Natural killer cell (primary cell): ENCODE data around the gene IKZF4. TPM values are rescaled to one million over a fixed set of nuclear protein-coding genes. Genes with fewer than 3 reads are reported as not detected.
A peak's percentile ranks its signal among the peaks of the same experiment; 100 is the strongest.
"Not testable (repeated sequence)": the region's sequence is repeated elsewhere in the genome, so short reads cannot be mapped to it uniquely, and the experiment has no call there.

Source experiments
- ATAC-seq, 3 donors: fragments of 150-1000 bp in 2 of 3; fragments of 200-7000 bp in 1 of 3; cut with Tn5 transposase; 1 replicate in 1 of 3; 2 replicates in 2 of 3; pipeline ENCODE4 v1.10.0; 2021; ENCODE audit warnings: mild to moderate bottlenecking in 2 of 3, moderate library complexity in 2 of 3
- DNase-seq, 2 donors: peaks; one replicate each; pipeline versions ENCODE4 v3.0.0 to v3.0.0-alpha.2; 2013 to 2021; ENCODE audit warnings: mixed read lengths in 1 of 2
- H3K27ac ChIP-seq: one replicate; pipeline ENCODE4 v1.5.1; 2013; ENCODE audit warnings: mild to moderate bottlenecking, low read length
- H3K27me3 ChIP-seq: one replicate; pipeline ENCODE4 v1.6.1; 2013; ENCODE audit warnings: low read length; ENCODE audit not compliant: control insufficient read depth, insufficient read depth
- H3K36me3 ChIP-seq: one replicate; pipeline ENCODE4 v1.6.1; 2013; ENCODE audit warnings: low read length; ENCODE audit not compliant: control insufficient read depth, insufficient read depth
- H3K4me1 ChIP-seq: one replicate; pipeline ENCODE4 v1.6.1; 2013; ENCODE audit warnings: low read length; ENCODE audit not compliant: control insufficient read depth, insufficient read depth
- H3K4me3 ChIP-seq: one replicate; pipeline ENCODE4 v1.5.1; 2013; ENCODE audit warnings: low read length
- H3K9me3 ChIP-seq: one replicate; pipeline ENCODE4 v1.6.1; 2013; ENCODE audit warnings: low read length; ENCODE audit not compliant: control insufficient read depth, insufficient read depth
- H3K27ac Mint-ChIP-seq, 2 donors: one replicate each; pipeline ENCODE4 v1.8.0; 2022; ENCODE audit warnings: mild to moderate bottlenecking in 2 of 2, mixed read lengths in 2 of 2, moderate library complexity in 1 of 2
- H3K27me3 Mint-ChIP-seq, 2 donors: one replicate each; pipeline ENCODE4 v1.8.0; 2022; ENCODE audit warnings: low read depth in 2 of 2, mixed read lengths in 2 of 2
- H3K36me3 Mint-ChIP-seq: one replicate; pipeline ENCODE4 v1.8.0; 2022; ENCODE audit warnings: mixed read lengths
- H3K4me1 Mint-ChIP-seq, 2 donors: one replicate each; pipeline ENCODE4 v1.8.0; 2022; ENCODE audit warnings: mixed read lengths in 2 of 2
- H3K4me3 Mint-ChIP-seq: one replicate; pipeline ENCODE4 v1.8.0; 2022; ENCODE audit warnings: mild to moderate bottlenecking, moderate library complexity, mixed read lengths
- H3K9me3 Mint-ChIP-seq, 2 donors: one replicate each; pipeline ENCODE4 v1.8.0; 2022; ENCODE audit warnings: mixed read lengths in 2 of 2
- CTCF ChIP-seq: fragments of 200-600 bp; IDR thresholded peaks from one replicate; pipeline ENCODE4 v1.8.0; 2022; ENCODE audit warnings: antibody characterized with exemption
- WGBS: methylation state at CpG from one replicate; pipeline ENCODE4 v1.1.7; 2013; ENCODE audit warnings: missing lambda C conversion rate; ENCODE audit not compliant: insufficient coverage; 5-methylcytosine and 5-hydroxymethylcytosine counted together
- intact Hi-C: fragments of 100-400 bp; cut with micrococcal nuclease; formaldehyde crosslinking; loops from one replicate; pipeline ENCODE4 v1.14.2; 2022
- total RNA-seq, 4 donors: library from RNA; stranded (reverse); fragments of 120-200 nt in 1 of 4; gene quantifications; one replicate each; pipeline versions ENCODE4 v1.2.3 to v1.2.4, GENCODE V29; 2013 to 2022

The IKZF4 gene
- total RNA-seq, 3 donors from 2014 or later (not counting 1 experiment from before 2014, with no cell fraction given): 4.4 to 5.5 (median 5.5) TPM

GRCh38 chr12:55978393-55978792, 42.5 kb upstream of the IKZF4 start:
- H3K36me3 ChIP-seq: peaks cover 12% of the 10 kb centered on the region
- peaks cover 31 to 34% of the 10 kb centered on the region in 2 donors for H3K4me1 Mint-ChIP-seq
- no peaks in the 10 kb centered on the region for H3K9me3 ChIP-seq
- H3K4me1 ChIP-seq: peaks cover 6% of the 10 kb centered on the region
- no peak for TF ChIP-seq CTCF
- H3K9me3 Mint-ChIP-seq: no peaks in the 10 kb centered on the region
- ATAC-seq: no peak
- no peak overlapping the region for H3K27ac Mint-ChIP-seq
- H3K27me3 Mint-ChIP-seq: no peaks in the 10 kb centered on the region
- no peak for DNase-seq
- H3K4me3 Mint-ChIP-seq: no peak overlapping the region
- intact Hi-C loops: no loop called here
- H3K27ac ChIP-seq: no peak overlapping the region
- 92% methylated on average over 7 of the region's 7 CpGs for whole genome bisulfite sequencing
- no peaks in the 10 kb centered on the region for H3K27me3 ChIP-seq
- no peaks in the 10 kb centered on the region for H3K36me3 Mint-ChIP-seq
- no peak overlapping the region for H3K4me3 ChIP-seq

- no peak overlapping the region for H3K27ac Mint-ChIP-seq
Measured at GRCh38 chr12:55979069-55979468, 41.8 kb upstream of the IKZF4 start.

GRCh38 chr12:55981882-55982281, 39.0 kb upstream of the IKZF4 start:
- peaks cover 24 to 27% of the 10 kb centered on the region in 2 donors for H3K4me1 Mint-ChIP-seq

More at GRCh38 chr12:55979069-55979468, 41.8 kb upstream of the IKZF4 start:
- Mint-ChIP-seq H3K9me3 (no peaks in the 10 kb centered on the region), H3K36me3 (no peaks in the 10 kb centered on the region), H3K27me3 (no peaks in the 10 kb centered on the region), H3K4me1 (peaks cover 31 to 38% of the 10 kb centered on the region in 2 donors), H3K4me3 (no peak overlapping the region)
- ATAC-seq (no peak), DNase-seq (no peak)
- H3K4me3 ChIP-seq: no peak overlapping the region
- no peak overlapping the region for H3K27ac ChIP-seq
- no peak for TF ChIP-seq CTCF
- peaks cover 14% of the 10 kb centered on the region for H3K36me3 ChIP-seq
- no peaks in the 10 kb centered on the region for H3K27me3 ChIP-seq
- intact Hi-C loops: no loop called here
- no peaks in the 10 kb centered on the region for H3K9me3 ChIP-seq
- WGBS: 85% methylated on average over 3 of the region's 3 CpGs
- peaks cover 6% of the 10 kb centered on the region for H3K4me1 ChIP-seq

GRCh38 chr12:55982319-55982936, 38.4 kb upstream of the IKZF4 start:
- Mint-ChIP-seq H3K36me3 (no peaks in the 10 kb centered on the region), H3K4me3 (no peak overlapping the region), H3K4me1 (peaks cover 18 to 25% of the 10 kb centered on the region in 2 donors), H3K27ac (peak overlapping the region in 1 of 2 donors; percentile 24), H3K9me3 (no peaks in the 10 kb centered on the region), H3K27me3 (no peaks in the 10 kb centered on the region)
- Histone ChIP-seq H3K27ac (no peak overlapping the region), H3K9me3 (no peaks in the 10 kb centered on the region), H3K4me1 (no peaks in the 10 kb centered on the region), H3K4me3 (no peak overlapping the region), H3K36me3 (peaks cover 39% of the 10 kb centered on the region), H3K27me3 (no peaks in the 10 kb centered on the region)
- intact Hi-C loops: no loop called here
- DNase-seq (no peak), ATAC-seq (no peak)
- no peak for TF ChIP-seq CTCF
- 67% methylated on average over 2 of the region's 3 CpGs for WGBS

More at GRCh38 chr12:55981882-55982281, 39.0 kb upstream of the IKZF4 start:
- DNase-seq, H3K27ac Mint-ChIP-seq, H3K9me3 Mint-ChIP-seq, intact Hi-C loops, H3K27ac ChIP-seq, ATAC-seq, H3K9me3 ChIP-seq, H3K4me1 ChIP-seq, H3K4me3 Mint-ChIP-seq, H3K27me3 Mint-ChIP-seq, H3K4me3 ChIP-seq, H3K27me3 ChIP-seq, H3K36me3 Mint-ChIP-seq: not testable (repeated sequence)
- WGBS: 74% methylated on average over 4 of the region's 5 CpGs
- H3K36me3 ChIP-seq: peaks cover 35% of the 10 kb centered on the region
